ENCODE results near the gene SAP30. TPM values are rescaled to one million over a fixed set of nuclear protein-coding genes. Genes with fewer than 3 reads are reported as not detected.

The SAP30 gene
- total RNA-seq, 1 donor = 21.4 TPM

DNA sequence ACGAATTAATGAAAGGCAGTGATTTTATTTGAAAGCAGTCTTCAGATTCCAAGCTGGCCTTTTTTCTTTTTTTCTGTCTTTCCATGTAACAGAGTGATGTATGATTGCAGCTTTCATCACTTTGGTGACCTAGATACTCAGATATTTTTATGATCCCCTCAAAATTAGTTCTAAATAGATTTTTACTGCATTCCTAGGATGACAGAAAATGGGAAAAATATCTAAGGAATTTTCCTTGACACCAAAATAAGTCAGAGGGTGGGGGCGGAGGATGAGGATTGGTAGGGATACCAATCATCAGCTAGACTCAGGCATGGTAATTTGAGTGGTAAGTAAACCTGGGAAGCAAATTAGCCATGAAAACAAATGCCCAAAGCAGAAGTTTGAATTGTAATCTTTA lies 24.7 kb upstream of the SAP30 start:
- TF ChIP-seq, protein P1, sequence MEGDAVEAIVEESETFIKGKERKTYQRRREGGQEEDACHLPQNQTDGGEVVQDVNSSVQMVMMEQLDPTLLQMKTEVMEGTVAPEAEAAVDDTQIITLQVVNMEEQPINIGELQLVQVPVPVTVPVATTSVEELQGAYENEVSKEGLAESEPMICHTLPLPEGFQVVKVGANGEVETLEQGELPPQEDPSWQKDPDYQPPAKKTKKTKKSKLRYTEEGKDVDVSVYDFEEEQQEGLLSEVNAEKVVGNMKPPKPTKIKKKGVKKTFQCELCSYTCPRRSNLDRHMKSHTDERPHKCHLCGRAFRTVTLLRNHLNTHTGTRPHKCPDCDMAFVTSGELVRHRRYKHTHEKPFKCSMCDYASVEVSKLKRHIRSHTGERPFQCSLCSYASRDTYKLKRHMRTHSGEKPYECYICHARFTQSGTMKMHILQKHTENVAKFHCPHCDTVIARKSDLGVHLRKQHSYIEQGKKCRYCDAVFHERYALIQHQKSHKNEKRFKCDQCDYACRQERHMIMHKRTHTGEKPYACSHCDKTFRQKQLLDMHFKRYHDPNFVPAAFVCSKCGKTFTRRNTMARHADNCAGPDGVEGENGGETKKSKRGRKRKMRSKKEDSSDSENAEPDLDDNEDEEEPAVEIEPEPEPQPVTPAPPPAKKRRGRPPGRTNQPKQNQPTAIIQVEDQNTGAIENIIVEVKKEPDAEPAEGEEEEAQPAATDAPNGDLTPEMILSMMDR (IDR thresholded peaks at IDR 0.05; ENCODE audit: insufficient read depth, low read length) = no peak
- DNase-seq (ENCODE audit: low read depth) = peak; percentile 32
- H3K4me3 ChIP-seq (ENCODE audit: low read depth, low read length) = no peak overlapping the region

DNA sequence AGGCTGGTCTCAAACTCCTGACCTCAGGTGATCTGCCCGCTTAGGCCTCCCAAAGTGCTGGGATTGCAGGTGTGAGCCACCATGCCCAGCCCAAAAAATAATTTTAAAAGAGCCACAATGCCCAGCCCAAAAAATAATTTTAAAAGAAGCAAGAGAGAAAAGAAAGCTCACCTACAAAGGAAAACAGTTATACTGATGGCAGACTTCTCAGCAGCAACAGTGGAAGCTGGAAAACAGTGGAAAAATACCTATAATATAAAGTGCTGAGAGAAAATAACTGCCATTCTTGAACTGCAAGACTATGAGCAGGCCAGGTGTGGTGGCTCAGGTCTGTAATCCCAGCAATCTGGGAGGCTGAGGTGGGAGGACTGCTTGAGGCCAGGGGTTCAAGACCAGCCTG lies 23.3 kb upstream of the SAP30 start:
- no peak for DNase-seq (ENCODE audit: low read depth)
- no peak overlapping the region for H3K4me3 ChIP-seq (ENCODE audit: low read depth, low read length)
- TF ChIP-seq, protein P1 (IDR thresholded peaks at IDR 0.05; ENCODE audit: insufficient read depth, low read length) = no peak

DNA sequence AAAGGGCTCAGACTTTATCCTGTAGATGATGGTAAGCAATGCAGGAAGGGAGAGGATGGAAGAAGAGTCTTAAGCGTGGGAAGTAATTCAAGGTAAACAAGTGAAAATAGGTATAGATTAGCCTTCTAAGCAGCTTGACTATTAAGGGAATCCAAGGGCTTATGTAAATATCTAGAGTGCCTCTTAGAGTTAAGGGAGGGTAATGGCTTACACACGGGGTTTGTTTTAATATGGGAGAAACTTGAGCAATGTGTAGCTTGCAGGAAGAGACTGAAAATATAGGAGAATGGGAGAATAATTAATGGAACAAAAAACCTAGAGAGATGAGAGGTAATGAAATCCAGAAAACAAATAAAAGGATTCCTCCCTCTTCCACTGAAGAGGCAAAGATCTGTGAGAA lies 12.8 kb upstream of the SAP30 start:
- H3K4me3 ChIP-seq (ENCODE audit: low read depth, low read length) = no peak overlapping the region
- TF ChIP-seq, protein P1 (IDR thresholded peaks at IDR 0.05; ENCODE audit: insufficient read depth, low read length) = no peak
- no peak for DNase-seq (ENCODE audit: low read depth)

DNA sequence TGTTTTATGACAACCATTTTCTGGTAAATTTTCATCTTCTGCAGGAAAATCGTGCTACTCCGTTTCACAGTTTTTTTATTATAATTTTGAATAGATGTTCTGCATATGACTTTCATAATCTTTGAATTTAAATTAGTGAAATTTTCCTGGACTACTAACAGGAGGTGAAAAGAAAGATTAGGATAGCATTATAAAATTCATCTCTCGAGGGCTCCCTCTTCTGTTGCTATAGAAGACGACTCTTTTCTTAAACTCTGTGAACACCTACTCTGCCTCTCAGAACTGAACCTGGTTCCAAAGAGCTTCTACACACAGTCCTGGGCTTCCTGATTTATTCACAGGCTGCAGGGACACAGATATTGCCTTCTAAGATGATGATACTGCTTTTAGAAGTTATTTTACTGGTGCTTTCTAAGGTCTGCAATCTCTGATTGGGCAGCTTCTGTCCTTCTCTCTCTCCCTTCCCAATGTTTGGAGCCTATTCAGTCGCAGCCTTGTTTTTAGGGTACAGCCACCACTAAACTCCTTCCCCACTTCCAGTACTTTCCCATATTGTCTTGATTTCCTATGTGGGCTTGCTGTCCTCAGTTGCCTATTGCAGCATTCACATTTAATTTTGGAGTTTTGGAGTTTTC lies 10.1 kb upstream of the SAP30 start:
- TF ChIP-seq, protein P1 (IDR thresholded peaks at IDR 0.05; ENCODE audit: insufficient read depth, low read length) = peak; percentile 49
- H3K4me3 ChIP-seq (ENCODE audit: low read depth, low read length) = no peak overlapping the region
- no peak for DNase-seq (ENCODE audit: low read depth)

DNA sequence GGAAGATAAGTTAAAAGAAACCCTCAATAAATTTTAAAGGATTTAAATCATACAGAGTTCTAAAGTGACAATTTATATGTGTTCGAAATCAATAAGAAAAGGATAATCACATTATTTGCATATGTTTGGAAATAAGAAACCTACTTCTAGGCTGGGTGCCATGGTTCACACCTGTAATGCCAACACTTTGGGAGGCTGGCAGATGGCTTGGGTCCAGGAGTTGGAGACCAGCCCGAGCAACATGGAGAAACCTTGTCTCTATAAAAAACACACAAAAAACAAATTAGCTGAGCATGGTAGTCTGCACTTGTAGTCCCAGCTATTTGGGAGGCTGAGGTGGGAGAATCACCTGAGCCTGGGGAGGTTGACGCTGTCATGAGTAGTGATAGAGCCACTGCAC lies 8.1 kb upstream of the SAP30 start:
- TF ChIP-seq, protein P1 (IDR thresholded peaks at IDR 0.05; ENCODE audit: insufficient read depth, low read length) = no peak
- no peak for DNase-seq (ENCODE audit: low read depth)
- no peak overlapping the region for H3K4me3 ChIP-seq (ENCODE audit: low read depth, low read length)

DNA sequence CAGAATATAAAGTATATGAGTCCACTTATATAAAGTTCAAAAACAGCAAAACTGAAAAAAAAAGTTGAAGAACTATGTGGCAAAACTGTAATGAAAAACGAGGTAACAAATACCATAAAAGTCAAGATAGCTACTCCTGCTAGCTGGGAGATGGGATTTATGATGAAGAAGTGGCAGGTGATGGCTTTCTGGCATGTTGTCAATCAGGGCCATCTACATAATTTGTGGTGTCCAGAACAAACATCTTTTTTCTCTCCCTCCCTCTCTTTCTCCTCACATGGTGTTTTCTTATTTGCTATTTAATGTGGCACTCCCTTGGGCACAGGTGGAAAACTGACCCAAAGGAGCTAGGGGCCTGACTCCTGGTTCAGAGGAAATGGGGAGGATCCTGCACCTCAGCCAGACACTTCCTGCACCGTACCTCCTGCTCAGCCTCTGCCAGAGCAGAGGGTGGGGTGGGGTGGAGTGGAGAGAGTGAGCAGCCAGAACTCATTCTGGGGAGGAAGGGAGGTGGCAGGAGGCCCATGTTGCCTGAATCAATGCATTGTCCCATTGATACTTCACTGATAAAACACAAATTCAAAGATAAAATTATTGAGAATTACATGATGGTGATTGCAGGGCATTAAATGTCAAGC lies 5.3 kb upstream of the SAP30 start:
- TF ChIP-seq, protein P1 (IDR thresholded peaks at IDR 0.05; ENCODE audit: insufficient read depth, low read length) = no peak
- H3K4me3 ChIP-seq (ENCODE audit: low read depth, low read length) = no peak overlapping the region
- no peak for DNase-seq (ENCODE audit: low read depth)
